Colon (tissue), 2 donors: ENCODE measurements around the gene EVI5L.
"Not testable (repeated sequence)": the region's sequence is repeated elsewhere in the genome, so short reads cannot be mapped to it uniquely, and the experiment has no call there.

Experiments used
- FAIRE-seq: peaks from 2 replicates; lab custom pipeline; 2012; peaks lifted over from hg19 to GRCh38; lab: Jason Lieb, UNC
- donor health status: control.
- donor health status: control.

EVI5L gene

GRCh38 chr19:7829561-7830271 is at the start of gene EVI5L:
EVI5L (plus strand) TSS chr19:7830218; CDS start chr19:7846543, 16,325 bp downstream.
- FAIRE-seq: peak; percentile 95

- FAIRE-seq: no peak
Observed at GRCh38 chr19:7781157-7781556, 48.9 kb upstream of the EVI5L start.

GRCh38 chr19:7783991-7784423 is 46.0 kb upstream of the EVI5L start:
- FAIRE-seq: no peak

GRCh38 chr19:7784856-7785255 is 45.2 kb upstream of the EVI5L start:
- FAIRE-seq: no peak

- no peak for FAIRE-seq
Observed at GRCh38 chr19:7787141-7787540, 42.9 kb upstream of the EVI5L start.

- FAIRE-seq: no peak
Observed at GRCh38 chr19:7787602-7788177, 42.3 kb upstream of the EVI5L start.

GRCh38 chr19:7788178-7788932 is 41.7 kb upstream of the EVI5L start:
- no peak for FAIRE-seq

GRCh38 chr19:7788933-7789323 is 41.1 kb upstream of the EVI5L start:
- FAIRE-seq: no peak

GRCh38 chr19:7789447-7789846 is 40.6 kb upstream of the EVI5L start:
- FAIRE-seq: no peak

GRCh38 chr19:7790416-7790815 is 39.6 kb upstream of the EVI5L start:
- no peak for FAIRE-seq

GRCh38 chr19:7792281-7792680 is 37.7 kb upstream of the EVI5L start:
- FAIRE-seq: no peak

- not testable (repeated sequence) for FAIRE-seq
Observed at GRCh38 chr19:7792701-7793100, 37.3 kb upstream of the EVI5L start.

- FAIRE-seq: no peak
Observed at GRCh38 chr19:7793493-7793892, 36.5 kb upstream of the EVI5L start.

GRCh38 chr19:7795555-7796161 is 34.4 kb upstream of the EVI5L start:
- no peak for FAIRE-seq

GRCh38 chr19:7799640-7800355 is 30.2 kb upstream of the EVI5L start:
- no peak for FAIRE-seq

GRCh38 chr19:7801020-7801570 is 28.9 kb upstream of the EVI5L start:
- no peak for FAIRE-seq

- FAIRE-seq: no peak
Observed at GRCh38 chr19:7806234-7806633, 23.8 kb upstream of the EVI5L start.

GRCh38 chr19:7806876-7807275 is 23.1 kb upstream of the EVI5L start:
- no peak for FAIRE-seq

- no peak for FAIRE-seq
Observed at GRCh38 chr19:7808108-7808507, 21.9 kb upstream of the EVI5L start.

- FAIRE-seq: no peak
Observed at GRCh38 chr19:7811989-7812388, 18.0 kb upstream of the EVI5L start.

- FAIRE-seq: no peak
Observed at GRCh38 chr19:7815325-7815724, 14.7 kb upstream of the EVI5L start.

GRCh38 chr19:7816040-7816439 is 14.0 kb upstream of the EVI5L start:
- FAIRE-seq: not testable (repeated sequence)
